Fibroblast of lung (primary cell): ENCODE data around the gene POLR2B. TPM values are rescaled to one million over a fixed set of nuclear protein-coding genes. Genes with fewer than 3 reads are reported as not detected.

ENCODE experiments used
- DNase-seq, 2 donors: peaks; one replicate each; pipeline versions ENCODE4 v3.0.0 to v3.0.0-alpha.2; 2010; ENCODE audit warnings: low read depth in 2 of 2
- H2AFZ ChIP-seq: 2 replicates; pipeline ENCODE4 v1.5.1; 2012; ENCODE audit warnings: low read length, control low read depth, inconsistent platforms
- H3K27ac ChIP-seq: 2 replicates; pipeline ENCODE4 v1.5.1; 2011; ENCODE audit warnings: low read length, control low read depth; ENCODE audit not compliant: insufficient read depth
- H3K27me3 ChIP-seq: 2 replicates; pipeline ENCODE4 v1.5.1; 2011; ENCODE audit warnings: mild to moderate bottlenecking, low read length; ENCODE audit not compliant: control insufficient read depth, insufficient read depth
- H3K36me3 ChIP-seq: 2 replicates; pipeline ENCODE4 v1.5.1; 2011; ENCODE audit warnings: low read length; ENCODE audit not compliant: control insufficient read depth, insufficient read depth
- H3K4me1 ChIP-seq: 2 replicates; pipeline ENCODE4 v1.5.1; 2011; ENCODE audit warnings: low read length; ENCODE audit not compliant: control insufficient read depth, insufficient read depth; ENCODE audit errors: extremely low read depth
- H3K4me2 ChIP-seq: 2 replicates; pipeline ENCODE4 v1.5.1; 2011; ENCODE audit warnings: low read length, control low read depth; ENCODE audit not compliant: insufficient read depth; ENCODE audit errors: extremely low read depth
- H3K4me3 ChIP-seq, 4 experiments: fragments of 200-600 bp in 1 of 4; sonication (generic) in 1 of 4; replicated peaks in 1 of 4; 2 replicates each; pipeline ENCODE4 v1.5.1; 2011 to 2016; ENCODE audit warnings: low read length in 4 of 4, low read depth in 3 of 4, mild to moderate bottlenecking in 3 of 4, control low read depth in 2 of 4, inconsistent platforms in 1 of 4, mixed read lengths in 1 of 4; ENCODE audit not compliant: insufficient read depth in 1 of 4; ENCODE audit errors: control extremely low read depth in 1 of 4
- H3K79me2 ChIP-seq: 2 replicates; pipeline ENCODE4 v1.5.1; 2012; ENCODE audit warnings: mild to moderate bottlenecking, low read length, inconsistent platforms; ENCODE audit not compliant: control insufficient read depth, insufficient read depth
- H3K9ac ChIP-seq: 2 replicates; pipeline ENCODE4 v1.5.1; 2011; ENCODE audit warnings: mild to moderate bottlenecking, low read length, control low read depth; ENCODE audit not compliant: insufficient read depth
- H3K9me3 ChIP-seq: 2 replicates; pipeline ENCODE4 v1.5.1; 2012; ENCODE audit warnings: low read depth, low read length; ENCODE audit not compliant: control insufficient read depth, insufficient read depth
- H4K20me1 ChIP-seq: 2 replicates; pipeline ENCODE4 v1.5.1; 2011; ENCODE audit warnings: low read length; ENCODE audit not compliant: control insufficient read depth, insufficient read depth; ENCODE audit errors: extremely low read depth
- EZH2 ChIP-seq: IDR thresholded peaks from 2 replicates; pipeline ENCODE4 v1.5.1; 2012; ENCODE audit warnings: low read length, control low read depth, mild to moderate bottlenecking; ENCODE audit errors: missing control alignments
- polyA plus RNA-seq, 2 donors: library from polyadenylated mRNA; depleted of rRNA in 1 of 2; stranded (reverse) in 1 of 2; unstranded in 1 of 2; fragments of >200 nt; gene quantifications; 2 replicates each; pipeline ENCODE4 v1.2.1, GENCODE V29; 2011 to 2012; ENCODE audit warnings: missing spikeins in 1 of 2
- total RNA-seq: library from RNA; depleted of rRNA; stranded (reverse); fragments of >200 nt; gene quantifications from 2 replicates; pipeline ENCODE4 v1.2.1, GENCODE V29; 2014
- TF ChIP-seq, protein P1 (sequence below), 2 donors: IDR thresholded peaks in 1 of 2; conservative IDR thresholded peaks in 1 of 2; 1 replicate in 1 of 2; 2 replicates in 1 of 2; pipeline ENCODE4 v1.5.1; 2011 to 2012; ENCODE audit warnings: low read length in 2 of 2, control low read depth in 1 of 2, inconsistent platforms in 1 of 2, low read depth in 1 of 2, mild to moderate bottlenecking in 1 of 2

POLR2B gene
- total and polyA plus RNA-seq, 2 donors (not counting 1 experiment from before 2014, with no cell fraction given) = 104 to 105 TPM

DNA sequence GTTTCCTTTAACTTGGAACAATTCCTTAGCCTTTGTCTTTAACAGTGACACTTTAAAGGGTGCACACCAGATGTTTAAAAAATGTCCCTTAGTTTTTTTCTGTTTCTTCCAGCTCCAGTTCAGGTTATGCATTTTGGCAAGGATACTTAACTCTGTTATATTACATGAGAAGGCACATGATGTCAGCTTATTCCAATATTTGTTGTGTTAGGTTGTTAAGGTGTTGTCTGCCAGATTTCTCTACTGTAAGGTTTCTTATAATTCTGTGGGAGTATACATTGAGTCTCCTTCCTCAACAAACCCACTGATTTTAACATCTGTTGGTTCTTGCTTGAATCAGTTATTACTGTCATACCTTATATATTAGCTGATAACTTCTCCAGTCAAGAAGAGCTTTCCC lies 37.7 kb upstream of the POLR2B start:
- DNase-seq = no peak
- TF ChIP-seq EZH2 = no peak
- TF ChIP-seq, protein P1, sequence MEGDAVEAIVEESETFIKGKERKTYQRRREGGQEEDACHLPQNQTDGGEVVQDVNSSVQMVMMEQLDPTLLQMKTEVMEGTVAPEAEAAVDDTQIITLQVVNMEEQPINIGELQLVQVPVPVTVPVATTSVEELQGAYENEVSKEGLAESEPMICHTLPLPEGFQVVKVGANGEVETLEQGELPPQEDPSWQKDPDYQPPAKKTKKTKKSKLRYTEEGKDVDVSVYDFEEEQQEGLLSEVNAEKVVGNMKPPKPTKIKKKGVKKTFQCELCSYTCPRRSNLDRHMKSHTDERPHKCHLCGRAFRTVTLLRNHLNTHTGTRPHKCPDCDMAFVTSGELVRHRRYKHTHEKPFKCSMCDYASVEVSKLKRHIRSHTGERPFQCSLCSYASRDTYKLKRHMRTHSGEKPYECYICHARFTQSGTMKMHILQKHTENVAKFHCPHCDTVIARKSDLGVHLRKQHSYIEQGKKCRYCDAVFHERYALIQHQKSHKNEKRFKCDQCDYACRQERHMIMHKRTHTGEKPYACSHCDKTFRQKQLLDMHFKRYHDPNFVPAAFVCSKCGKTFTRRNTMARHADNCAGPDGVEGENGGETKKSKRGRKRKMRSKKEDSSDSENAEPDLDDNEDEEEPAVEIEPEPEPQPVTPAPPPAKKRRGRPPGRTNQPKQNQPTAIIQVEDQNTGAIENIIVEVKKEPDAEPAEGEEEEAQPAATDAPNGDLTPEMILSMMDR (conservative IDR thresholded peaks at IDR 0.05 in 1 of 2, IDR thresholded peaks at IDR 0.05 in 1 of 2; ENCODE audit: low read depth in 1 of 2, low read length in 2 of 2) = no peak
- no peaks in the 10 kb centered on the region for H3K9me3 ChIP-seq
- H3K79me2 ChIP-seq = no peaks in the 10 kb centered on the region
- H3K27me3 ChIP-seq = no peaks in the 10 kb centered on the region
- H2AFZ ChIP-seq = no peak overlapping the region
- no peak overlapping the region for H3K4me2 ChIP-seq
- H4K20me1 ChIP-seq = no peaks in the 10 kb centered on the region
- no peaks in the 10 kb centered on the region for H3K36me3 ChIP-seq
- H3K4me3 ChIP-seq = no peak overlapping the region
- H3K9ac ChIP-seq = no peak overlapping the region
- no peak overlapping the region for H3K27ac ChIP-seq
- H3K4me1 ChIP-seq = peaks cover 6% of the 10 kb centered on the region

DNA sequence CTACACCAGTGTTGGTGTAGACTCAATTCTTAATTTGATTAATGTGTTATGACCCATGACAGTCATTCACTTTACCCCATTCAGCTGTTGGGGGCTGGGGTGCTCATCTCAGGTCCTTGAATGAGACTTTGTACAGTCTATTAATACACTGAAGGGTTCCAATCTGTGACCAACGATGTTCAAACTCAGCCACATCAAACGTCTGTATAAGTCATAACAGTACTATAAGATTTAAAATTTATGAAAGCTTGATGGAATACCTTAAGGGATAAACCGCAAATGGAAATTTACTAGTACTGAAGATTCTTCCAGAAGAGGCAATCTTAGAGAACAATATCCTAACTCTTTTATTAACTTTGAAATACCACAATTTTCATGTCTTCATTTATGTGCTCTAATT lies 37.3 kb upstream of the POLR2B start:
- H3K79me2 ChIP-seq = no peaks in the 10 kb centered on the region
- H3K4me3 ChIP-seq = no peak overlapping the region
- no peaks in the 10 kb centered on the region for H4K20me1 ChIP-seq
- H3K27me3 ChIP-seq = no peaks in the 10 kb centered on the region
- H3K36me3 ChIP-seq = no peaks in the 10 kb centered on the region
- no peaks in the 10 kb centered on the region for H3K9me3 ChIP-seq
- H3K9ac ChIP-seq = no peak overlapping the region
- H3K27ac ChIP-seq = no peak overlapping the region
- TF ChIP-seq, protein P1 (conservative IDR thresholded peaks at IDR 0.05 in 1 of 2, IDR thresholded peaks at IDR 0.05 in 1 of 2; ENCODE audit: low read depth in 1 of 2, low read length in 2 of 2) = no peak
- TF ChIP-seq EZH2 = no peak
- H3K4me1 ChIP-seq = peaks cover 6% of the 10 kb centered on the region
- H2AFZ ChIP-seq = no peak overlapping the region
- H3K4me2 ChIP-seq = no peak overlapping the region
- DNase-seq = no peak

DNA sequence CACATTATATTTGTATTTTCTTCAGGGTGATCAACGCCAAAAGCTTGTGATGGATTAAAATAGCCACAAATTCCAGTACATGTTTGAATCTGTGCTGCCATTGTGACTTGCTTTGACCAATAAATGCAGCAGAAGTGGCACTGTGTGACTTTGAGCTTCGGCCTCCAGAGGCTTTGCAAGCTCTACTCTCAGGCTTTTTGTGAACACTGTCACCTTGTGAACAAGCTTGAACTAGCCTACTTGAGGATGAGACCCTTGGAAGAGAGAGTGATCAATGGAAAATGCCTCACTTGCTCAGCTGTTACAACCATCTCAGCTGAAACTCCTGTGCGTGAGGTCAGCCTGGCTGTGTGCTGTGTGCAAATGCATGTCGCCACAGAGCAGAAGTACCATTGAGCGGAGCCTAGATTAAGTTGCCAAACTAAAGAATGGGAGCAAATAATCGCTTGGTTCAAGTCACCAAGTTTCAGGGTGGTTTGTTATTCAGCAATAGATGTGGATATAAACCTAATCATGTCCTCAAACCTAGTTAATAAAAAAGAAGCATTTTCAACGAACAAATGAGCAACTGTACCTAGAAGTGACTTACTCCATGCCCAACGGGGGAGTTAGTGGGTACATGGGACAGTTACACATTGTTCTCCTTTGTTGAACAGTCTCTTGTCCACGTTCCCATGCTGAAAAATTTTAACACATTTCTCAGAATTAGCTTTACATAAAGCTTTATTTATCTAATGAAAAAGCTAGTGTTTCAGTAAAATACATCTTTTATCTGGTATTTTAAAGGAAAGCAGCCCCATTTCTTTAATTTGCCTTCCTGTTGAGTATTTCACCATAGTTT lies 24.8 kb upstream of the POLR2B start:
- Histone ChIP-seq H3K79me2 (no peaks in the 10 kb centered on the region), H3K9me3 (no peaks in the 10 kb centered on the region), H3K36me3 (no peaks in the 10 kb centered on the region), H3K27ac (no peak overlapping the region), H3K9ac (no peak overlapping the region), H3K27me3 (no peaks in the 10 kb centered on the region), H3K4me1 (peaks cover 6% of the 10 kb centered on the region), H3K4me2 (no peak overlapping the region), H2AFZ (no peak overlapping the region), H4K20me1 (no peaks in the 10 kb centered on the region), H3K4me3 (no peak overlapping the region)
- TF ChIP-seq EZH2 = no peak
- no peak for DNase-seq
